Mucosa of descending colon (tissue), 3 donors: Measurements from ENCODE around the gene MAP1B. TPM values are rescaled to one million over a fixed set of nuclear protein-coding genes. Genes with fewer than 3 reads are reported as not detected.
A peak's percentile ranks its signal among the peaks of the same experiment; 100 is the strongest.

Experiments used
- ATAC-seq: fragments of 200-7000 bp; cut with Tn5 transposase; one replicate; pipeline ENCODE4 v1.9.1; 2020; ENCODE audit warnings: mild to moderate bottlenecking, moderate library complexity
- DNase-seq, 3 donors: peaks; one replicate each; pipeline ENCODE4 v3.0.0-alpha.2; 2020
- H3K36me3 ChIP-seq: fragments of 200-600 bp; one replicate; pipeline ENCODE4 v1.8.0; 2021; ENCODE audit warnings: low read depth, mild to moderate bottlenecking
- H3K4me1 ChIP-seq: fragments of 200-600 bp; one replicate; pipeline ENCODE4 v1.8.0; 2021; ENCODE audit warnings: low read depth, mild to moderate bottlenecking
- H3K4me3 ChIP-seq: fragments of 200-600 bp; one replicate; pipeline ENCODE4 v1.8.0; 2021; ENCODE audit warnings: mild to moderate bottlenecking
- H3K9me3 ChIP-seq: fragments of 200-600 bp; one replicate; pipeline ENCODE4 v1.8.0; 2021; ENCODE audit warnings: mild to moderate bottlenecking
- intact Hi-C, 2 donors: fragments of 100-400 bp; cut with DNase I in 1 of 2; cut with micrococcal nuclease in 1 of 2; formaldehyde crosslinking; loops; one replicate each; pipeline versions ENCODE4 v1.11.0 to v1.11.1; 2022; cut with DNase I, micrococcal nuclease
- total RNA-seq, 3 donors: library from RNA; stranded (reverse); fragmentation: NEBNext Ultra II Directional in 2 of 3; extraction: Animal tissue kit (Norgen Biotek cat#: 25700) in 2 of 3; gene quantifications; one replicate each; pipeline versions ENCODE4 v1.2.1 to v1.2.4, GENCODE V29; 2021 to 2023
- TF ChIP-seq, protein P1 (sequence below): fragments of 200-600 bp; IDR thresholded peaks from one replicate; pipeline ENCODE4 v1.8.0; 2022; ENCODE audit warnings: antibody characterized with exemption, mild to moderate bottlenecking
- donor health status: DM: no; HTN: no; CAD: no; lungs with moderate emphysema.
- donor health status: DM: no; HTN: no; CAD: no.
- donor health status: DM: no; HTN: yes; CAD: no.

The MAP1B gene
- total RNA-seq, 3 donors from 2014 or later, result 6.5 to 72.3 (median 20.9) TPM

DNA sequence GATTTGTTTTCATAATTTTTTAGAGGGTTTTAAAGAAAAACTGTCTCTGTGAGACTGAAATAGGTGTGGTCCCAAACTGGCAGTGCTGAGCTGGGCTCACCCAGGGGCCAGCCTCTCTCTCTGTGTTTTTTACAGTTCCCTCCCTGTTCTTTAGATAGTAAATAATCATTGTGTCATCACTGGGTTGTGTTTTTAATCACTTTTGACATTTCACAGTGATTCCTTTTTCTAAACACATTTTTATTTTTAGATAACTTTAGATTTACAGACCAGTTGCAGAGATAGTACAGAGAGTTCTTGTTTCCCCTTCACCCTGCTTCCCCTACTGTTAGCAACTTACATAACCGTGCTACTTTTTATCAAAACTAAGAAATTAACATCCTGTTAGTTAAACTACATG is 44.4 kb downstream of the MAP1B start:
- no peaks in the 10 kb centered on the region for H3K36me3 ChIP-seq
- no peaks in the 10 kb centered on the region for H3K9me3 ChIP-seq
- intact Hi-C loops, result no loop called here
- TF ChIP-seq, protein P1, sequence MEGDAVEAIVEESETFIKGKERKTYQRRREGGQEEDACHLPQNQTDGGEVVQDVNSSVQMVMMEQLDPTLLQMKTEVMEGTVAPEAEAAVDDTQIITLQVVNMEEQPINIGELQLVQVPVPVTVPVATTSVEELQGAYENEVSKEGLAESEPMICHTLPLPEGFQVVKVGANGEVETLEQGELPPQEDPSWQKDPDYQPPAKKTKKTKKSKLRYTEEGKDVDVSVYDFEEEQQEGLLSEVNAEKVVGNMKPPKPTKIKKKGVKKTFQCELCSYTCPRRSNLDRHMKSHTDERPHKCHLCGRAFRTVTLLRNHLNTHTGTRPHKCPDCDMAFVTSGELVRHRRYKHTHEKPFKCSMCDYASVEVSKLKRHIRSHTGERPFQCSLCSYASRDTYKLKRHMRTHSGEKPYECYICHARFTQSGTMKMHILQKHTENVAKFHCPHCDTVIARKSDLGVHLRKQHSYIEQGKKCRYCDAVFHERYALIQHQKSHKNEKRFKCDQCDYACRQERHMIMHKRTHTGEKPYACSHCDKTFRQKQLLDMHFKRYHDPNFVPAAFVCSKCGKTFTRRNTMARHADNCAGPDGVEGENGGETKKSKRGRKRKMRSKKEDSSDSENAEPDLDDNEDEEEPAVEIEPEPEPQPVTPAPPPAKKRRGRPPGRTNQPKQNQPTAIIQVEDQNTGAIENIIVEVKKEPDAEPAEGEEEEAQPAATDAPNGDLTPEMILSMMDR, result no peak
- DNase-seq, result no peak
- no peaks in the 10 kb centered on the region for H3K4me1 ChIP-seq
- no peak for ATAC-seq
- no peak overlapping the region for H3K4me3 ChIP-seq

DNA sequence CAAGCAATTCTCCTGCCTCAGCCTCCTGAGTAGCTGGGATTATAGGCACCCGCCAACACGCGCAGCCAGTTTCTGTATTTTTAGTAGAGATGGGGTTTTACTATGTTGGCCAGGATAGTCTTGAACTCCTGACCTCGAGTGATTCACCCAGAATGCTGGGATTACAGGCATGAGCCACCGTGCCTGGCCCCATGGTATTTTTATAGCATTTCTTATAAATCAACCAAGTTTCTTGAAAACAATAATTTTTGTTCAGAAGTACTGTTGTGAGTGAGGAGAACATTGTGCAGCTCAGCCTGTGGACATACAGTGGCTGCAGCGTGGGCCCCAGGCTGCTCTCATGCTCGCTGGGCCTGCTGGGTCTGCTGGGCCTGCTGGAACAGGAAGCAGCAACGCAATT is 45.3 kb downstream of the MAP1B start:
- DNase-seq (no peak), ATAC-seq (no peak)
- Histone ChIP-seq H3K4me3 (no peak overlapping the region), H3K36me3 (no peaks in the 10 kb centered on the region), H3K9me3 (no peaks in the 10 kb centered on the region), H3K4me1 (no peaks in the 10 kb centered on the region)
- intact Hi-C loops, result no loop called here
- TF ChIP-seq, protein P1, result no peak

DNA sequence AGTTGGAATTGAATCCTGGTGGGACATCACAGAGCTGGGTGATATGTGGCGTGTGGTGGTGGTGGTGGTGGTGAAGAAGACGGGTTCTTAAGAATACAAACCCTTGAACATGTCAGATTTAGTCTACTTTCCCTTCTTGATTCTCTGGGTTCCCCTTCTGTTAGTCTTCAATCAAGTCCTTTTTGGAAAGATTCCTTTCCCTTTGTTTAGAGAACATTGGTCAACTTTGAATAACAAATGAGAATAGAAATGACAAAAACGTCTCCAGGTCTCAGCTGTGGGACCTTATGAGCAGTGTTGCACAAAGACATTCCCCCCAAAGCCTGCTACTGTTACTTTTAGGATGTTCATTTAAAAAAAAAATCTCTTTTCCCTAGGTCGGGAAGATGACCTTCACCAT is 46.3 kb downstream of the MAP1B start:
- Histone ChIP-seq H3K4me1 (no peaks in the 10 kb centered on the region), H3K4me3 (no peak overlapping the region), H3K9me3 (no peaks in the 10 kb centered on the region), H3K36me3 (no peaks in the 10 kb centered on the region)
- no peak for ATAC-seq
- DNase-seq, result no peak
- intact Hi-C loops, result no loop called here
- TF ChIP-seq, protein P1, result no peak

DNA sequence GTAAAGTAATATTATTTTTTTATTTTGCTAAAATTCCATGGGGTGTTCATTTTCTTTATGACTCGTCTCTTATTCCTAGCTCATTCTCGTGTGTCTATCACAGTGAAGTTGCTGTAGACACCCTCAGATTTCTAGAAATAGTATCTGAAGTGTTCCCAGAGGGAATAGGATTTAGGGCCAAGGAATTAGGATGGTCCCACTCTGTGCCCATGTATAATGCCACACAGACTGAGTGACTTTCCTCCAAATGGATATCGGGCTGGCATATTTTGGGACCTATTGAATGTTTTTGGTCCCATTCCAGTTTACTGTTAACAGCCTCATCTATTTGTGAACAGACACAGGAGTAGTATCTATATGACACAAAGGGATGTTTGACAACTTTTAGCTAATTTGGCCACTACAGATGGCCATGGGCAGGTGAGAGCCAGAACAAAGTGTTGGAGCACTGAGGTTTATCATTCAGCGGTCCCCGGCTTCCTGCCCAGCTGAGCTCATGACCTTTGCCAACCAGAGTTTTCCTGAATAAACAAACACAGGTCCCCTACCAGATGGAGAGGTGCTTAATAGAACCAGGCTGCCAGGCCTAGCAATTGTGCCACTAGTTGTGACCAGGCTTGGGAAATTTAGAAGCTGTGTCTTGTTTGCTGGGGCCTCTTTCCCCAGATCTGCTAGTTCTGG is 46.9 kb downstream of the MAP1B start:
- ATAC-seq (no peak), DNase-seq (no peak)
- Histone ChIP-seq H3K9me3 (no peaks in the 10 kb centered on the region), H3K36me3 (no peaks in the 10 kb centered on the region), H3K4me1 (no peaks in the 10 kb centered on the region), H3K4me3 (no peak overlapping the region)
- TF ChIP-seq, protein P1, result no peak
- intact Hi-C loops, result no loop called here

DNA sequence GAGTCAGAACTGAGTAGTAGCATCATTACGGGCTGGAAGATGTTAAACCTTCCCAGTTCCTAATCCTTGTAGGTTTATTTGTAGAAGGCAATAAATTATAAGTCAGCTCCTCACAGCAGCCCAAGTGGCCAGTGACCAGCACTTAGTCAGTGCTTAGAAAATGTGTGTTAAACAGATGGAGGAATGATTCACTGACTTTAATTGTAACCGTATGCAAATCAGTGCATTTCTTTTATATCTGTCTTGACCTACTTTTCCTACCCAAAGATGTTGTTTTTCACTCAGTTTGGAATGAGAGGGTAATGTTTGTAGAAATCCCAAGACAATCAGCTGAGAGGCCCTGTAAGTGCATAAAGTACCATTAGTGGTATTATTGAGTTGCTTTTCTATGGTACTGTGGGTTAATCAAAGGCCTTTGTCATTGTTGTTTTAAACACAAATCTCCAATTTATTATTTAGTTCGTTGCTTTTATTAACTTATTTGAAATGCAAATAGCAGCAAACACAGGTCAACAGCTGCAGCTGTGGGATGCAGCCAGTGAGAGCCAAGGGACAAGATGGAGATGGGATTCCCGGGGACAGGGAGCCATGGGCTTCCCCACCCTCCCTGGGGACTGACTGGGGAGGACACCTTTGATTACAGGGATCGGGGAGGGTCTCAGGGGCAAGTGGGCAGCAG is 49.8 kb downstream of the MAP1B start:
- DNase-seq (no peak), ATAC-seq (peak; percentile 36)
- intact Hi-C loops, result no loop called here
- Histone ChIP-seq H3K9me3 (no peaks in the 10 kb centered on the region), H3K4me1 (no peaks in the 10 kb centered on the region), H3K36me3 (no peaks in the 10 kb centered on the region), H3K4me3 (no peak overlapping the region)
- TF ChIP-seq, protein P1, result no peak
